WTC11 (cell line): ENCODE results near the gene SYNGR3. TPM values are rescaled to one million over a fixed set of nuclear protein-coding genes. Genes with fewer than 3 reads are reported as not detected.

Experiments used
- ATAC-seq: fragments of 200-7000 bp; cut with Tn5 transposase; 2 replicates; pipeline ENCODE4 v1.10.0; 2021; ENCODE audit warnings: mild to moderate bottlenecking, moderate library complexity
- CTCF ChIA-PET: fragments of 300-600 bp; sonication (Branson Sonifier 250); formaldehyde crosslinking; loops from one replicate; lab custom pipeline; 2021; ENCODE audit warnings: antibody characterized with exemption; lab: Charles Lee
- POLR2A ChIA-PET: fragments of 350-600 bp; sonication (Branson Sonifier 250); formaldehyde crosslinking; loops from one replicate; lab custom pipeline; 2021; ENCODE audit warnings: antibody characterized with exemption; lab: Charles Lee
- DNase-seq: peaks from one replicate; pipeline ENCODE4 v3.0.0; 2021; ENCODE audit warnings: low spot score
- H3K27ac Mint-ChIP-seq: 2 replicates; pipeline ENCODE4 v1.8.0; 2021; ENCODE audit warnings: mixed read lengths
- H3K27me3 Mint-ChIP-seq: 2 replicates; pipeline ENCODE4 v1.8.0; 2021; ENCODE audit warnings: low read depth, mild to moderate bottlenecking, moderate library complexity, mixed read lengths
- H3K36me3 Mint-ChIP-seq: 2 replicates; pipeline ENCODE4 v1.8.0; 2021; ENCODE audit warnings: mixed read lengths
- H3K4me1 Mint-ChIP-seq: 2 replicates; pipeline ENCODE4 v1.8.0; 2022; ENCODE audit warnings: mixed read lengths
- H3K4me3 Mint-ChIP-seq: 2 replicates; pipeline ENCODE4 v1.8.0; 2021; ENCODE audit warnings: mild to moderate bottlenecking, moderate library complexity, mixed read lengths
- H3K9me3 Mint-ChIP-seq: 2 replicates; pipeline ENCODE4 v1.8.0; 2021; ENCODE audit warnings: mixed read lengths
- CREB1 ChIP-seq: sonication (generic); formaldehyde crosslinking; IDR thresholded peaks from 2 replicates; pipeline ENCODE4 v1.8.0; 2023; ENCODE audit warnings: mild to moderate bottlenecking, missing genetic modification reagents
- CREM ChIP-seq: sonication (generic); formaldehyde crosslinking; IDR thresholded peaks from 2 replicates; pipeline ENCODE4 v1.8.1; 2022; ENCODE audit warnings: mild to moderate bottlenecking, missing genetic modification reagents, moderate library complexity
- EMX1 ChIP-seq: fragments of 250-450 bp; sonication (Bioruptor Pico); IDR thresholded peaks from 2 replicates; pipeline ENCODE4 v1.8.0; 2021; ENCODE audit warnings: mild to moderate bottlenecking
- GTF2I ChIP-seq: fragments of 250-450 bp; sonication (Bioruptor Pico); conservative IDR thresholded peaks from 2 replicates; pipeline ENCODE4 v1.4.0; 2021; ENCODE audit warnings: mild to moderate bottlenecking
- HMGXB4 ChIP-seq: sonication (generic); formaldehyde crosslinking; IDR thresholded peaks from 2 replicates; pipeline ENCODE4 v1.8.1; 2023; ENCODE audit warnings: mild to moderate bottlenecking, moderate library complexity, missing genetic modification reagents
- JAZF1 ChIP-seq: fragments of 250-450 bp; sonication (Bioruptor Pico); IDR thresholded peaks from 2 replicates; pipeline ENCODE4 v1.9.0; 2021; ENCODE audit warnings: moderate library complexity, mild to moderate bottlenecking, inconsistent platforms
- PRRX2 ChIP-seq: fragments of 250-450 bp; sonication (Bioruptor Pico); IDR thresholded peaks from 2 replicates; pipeline ENCODE4 v1.8.0; 2021; ENCODE audit warnings: mild to moderate bottlenecking
- RELA ChIP-seq: sonication (generic); formaldehyde crosslinking; IDR thresholded peaks from 2 replicates; pipeline ENCODE4 v1.8.1; 2022; ENCODE audit warnings: missing genetic modification reagents, mild to moderate bottlenecking, borderline replicate concordance
- SMAD3 ChIP-seq: sonication (generic); formaldehyde crosslinking; IDR thresholded peaks from 2 replicates; pipeline ENCODE4 v1.8.0; 2022; ENCODE audit warnings: missing genetic modification reagents, mild to moderate bottlenecking, borderline replicate concordance
- TP53 ChIP-seq: sonication (generic); formaldehyde crosslinking; IDR thresholded peaks from 2 replicates; pipeline ENCODE4 v1.8.1; 2023; ENCODE audit warnings: mild to moderate bottlenecking, missing genetic modification reagents
- ZBTB21 ChIP-seq: sonication (generic); formaldehyde crosslinking; IDR thresholded peaks from 2 replicates; pipeline ENCODE4 v1.8.1; 2023; ENCODE audit warnings: mild to moderate bottlenecking, missing genetic modification reagents, borderline replicate concordance
- ZNF396 ChIP-seq: fragments of 250-450 bp; sonication (Bioruptor Pico); IDR thresholded peaks from 2 replicates; pipeline ENCODE4 v1.8.0; 2021; ENCODE audit warnings: mild to moderate bottlenecking, moderate library complexity, borderline replicate concordance
- ZNF416 ChIP-seq: fragments of 250-450 bp; sonication (Bioruptor Pico); IDR thresholded peaks from 2 replicates; pipeline ENCODE4 v1.9.0; 2021; ENCODE audit warnings: mild to moderate bottlenecking, inconsistent platforms
- total RNA-seq: library from RNA; stranded (reverse); gene quantifications from 3 replicates; pipeline ENCODE4 v1.2.3, GENCODE V29; 2021
- TF ChIP-seq, protein P1 (sequence below): sonication (generic); formaldehyde crosslinking; IDR thresholded peaks from 2 replicates; pipeline ENCODE4 v1.8.0; 2022; ENCODE audit warnings: missing genetic modification reagents
- TF ChIP-seq, protein P2 (sequence below): sonication (generic); formaldehyde crosslinking; conservative IDR thresholded peaks from 2 replicates; pipeline ENCODE4 v1.8.1; 2022; ENCODE audit warnings: mild to moderate bottlenecking, missing genetic modification reagents
- TF ChIP-seq, protein P3 (sequence below): sonication (generic); formaldehyde crosslinking; IDR thresholded peaks from 2 replicates; pipeline ENCODE4 v1.8.0; 2022; ENCODE audit warnings: mild to moderate bottlenecking, missing genetic modification reagents
- TF ChIP-seq, protein P4 (sequence below): sonication (generic); formaldehyde crosslinking; conservative IDR thresholded peaks from 2 replicates; pipeline ENCODE4 v1.8.1; 2023; ENCODE audit warnings: mild to moderate bottlenecking, low read depth, missing genetic modification reagents, moderate library complexity
- TF ChIP-seq, protein P5 (sequence below): fragments of 250-450 bp; sonication (Bioruptor Pico); IDR thresholded peaks from 2 replicates; pipeline ENCODE4 v1.9.0; 2021; ENCODE audit warnings: mild to moderate bottlenecking, borderline replicate concordance
- TF ChIP-seq, protein P6 (sequence below): sonication (generic); formaldehyde crosslinking; IDR thresholded peaks from 2 replicates; pipeline ENCODE4 v1.8.1; 2022; ENCODE audit warnings: mild to moderate bottlenecking, missing genetic modification reagents, moderate library complexity, borderline replicate concordance

SYNGR3 gene
- total RNA-seq, 1 experiment from 2014 or later: 41.5 TPM

DNA sequence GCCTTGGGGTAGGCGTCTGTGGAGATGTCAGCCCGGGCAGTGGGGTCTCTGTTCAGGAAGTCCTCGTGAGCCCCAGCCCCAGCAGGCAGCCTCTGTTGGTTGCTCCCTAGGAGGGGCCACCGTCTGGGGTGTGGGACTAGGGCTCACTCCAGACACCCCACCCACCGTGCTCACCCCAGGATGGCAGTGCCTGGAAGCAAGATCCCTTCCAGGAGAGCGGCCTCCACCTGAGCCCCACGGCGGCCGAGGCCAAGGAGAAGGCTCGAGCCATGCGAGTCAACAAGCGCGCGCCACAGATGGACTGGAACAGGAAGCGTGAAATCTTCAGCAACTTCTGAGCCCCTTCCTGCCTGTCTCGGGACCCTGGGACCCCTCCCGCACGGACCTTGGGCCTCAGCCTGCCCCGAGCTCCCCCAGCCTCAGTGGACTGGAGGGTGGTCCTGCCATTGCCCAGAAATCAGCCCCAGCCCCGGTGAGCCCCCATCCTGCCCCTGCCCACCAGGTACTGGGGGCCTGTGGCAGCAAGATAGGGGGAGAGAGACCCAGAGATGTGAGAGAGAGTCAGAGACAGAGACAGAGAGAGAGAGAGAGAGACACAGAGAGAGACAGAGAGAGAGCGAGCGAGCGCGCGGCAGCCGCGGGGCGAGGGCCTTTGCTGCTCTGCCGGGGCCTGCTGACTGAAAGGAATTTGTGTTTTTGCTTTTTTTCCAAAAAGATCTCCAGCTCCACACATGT lies 48.0 kb downstream of the SYNGR3 start (continued):
- TF ChIP-seq, protein P1, sequence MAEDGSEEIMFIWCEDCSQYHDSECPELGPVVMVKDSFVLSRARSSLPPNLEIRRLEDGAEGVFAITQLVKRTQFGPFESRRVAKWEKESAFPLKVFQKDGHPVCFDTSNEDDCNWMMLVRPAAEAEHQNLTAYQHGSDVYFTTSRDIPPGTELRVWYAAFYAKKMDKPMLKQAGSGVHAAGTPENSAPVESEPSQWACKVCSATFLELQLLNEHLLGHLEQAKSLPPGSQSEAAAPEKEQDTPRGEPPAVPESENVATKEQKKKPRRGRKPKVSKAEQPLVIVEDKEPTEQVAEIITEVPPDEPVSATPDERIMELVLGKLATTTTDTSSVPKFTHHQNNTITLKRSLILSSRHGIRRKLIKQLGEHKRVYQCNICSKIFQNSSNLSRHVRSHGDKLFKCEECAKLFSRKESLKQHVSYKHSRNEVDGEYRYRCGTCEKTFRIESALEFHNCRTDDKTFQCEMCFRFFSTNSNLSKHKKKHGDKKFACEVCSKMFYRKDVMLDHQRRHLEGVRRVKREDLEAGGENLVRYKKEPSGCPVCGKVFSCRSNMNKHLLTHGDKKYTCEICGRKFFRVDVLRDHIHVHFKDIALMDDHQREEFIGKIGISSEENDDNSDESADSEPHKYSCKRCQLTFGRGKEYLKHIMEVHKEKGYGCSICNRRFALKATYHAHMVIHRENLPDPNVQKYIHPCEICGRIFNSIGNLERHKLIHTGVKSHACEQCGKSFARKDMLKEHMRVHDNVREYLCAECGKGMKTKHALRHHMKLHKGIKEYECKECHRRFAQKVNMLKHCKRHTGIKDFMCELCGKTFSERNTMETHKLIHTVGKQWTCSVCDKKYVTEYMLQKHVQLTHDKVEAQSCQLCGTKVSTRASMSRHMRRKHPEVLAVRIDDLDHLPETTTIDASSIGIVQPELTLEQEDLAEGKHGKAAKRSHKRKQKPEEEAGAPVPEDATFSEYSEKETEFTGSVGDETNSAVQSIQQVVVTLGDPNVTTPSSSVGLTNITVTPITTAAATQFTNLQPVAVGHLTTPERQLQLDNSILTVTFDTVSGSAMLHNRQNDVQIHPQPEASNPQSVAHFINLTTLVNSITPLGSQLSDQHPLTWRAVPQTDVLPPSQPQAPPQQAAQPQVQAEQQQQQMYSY (CRISPR knock-in tag): no peak
- TF ChIP-seq SMAD3 (CRISPR knock-in tag): no peak
- TF ChIP-seq, protein P2, sequence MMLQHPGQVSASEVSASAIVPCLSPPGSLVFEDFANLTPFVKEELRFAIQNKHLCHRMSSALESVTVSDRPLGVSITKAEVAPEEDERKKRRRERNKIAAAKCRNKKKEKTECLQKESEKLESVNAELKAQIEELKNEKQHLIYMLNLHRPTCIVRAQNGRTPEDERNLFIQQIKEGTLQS (CRISPR knock-in tag): no peak
- no peak for TF ChIP-seq TP53 (CRISPR knock-in tag)
- TF ChIP-seq HMGXB4 (CRISPR knock-in tag): no peak

GRCh38 chr16:2038382-2039231 lies 48.8 kb downstream of the SYNGR3 start:
- Mint-ChIP-seq H3K9me3 (no peaks in the 10 kb centered on the region), H3K27ac (no peak overlapping the region; the same call in 1 of the 2 replicates), H3K36me3 (no peaks in the 10 kb centered on the region; the same call in 1 of the 2 replicates), H3K4me3 (no peak overlapping the region), H3K27me3 (no peaks in the 10 kb centered on the region), H3K4me1 (no peaks in the 10 kb centered on the region)
- ChIA-PET POLR2A (no interaction called here), CTCF (interaction anchor here (0.9 to 3.0 kb wide), 3 partner anchors 15 to 35 kb away, joined by 3 to 11 read pairs (median 4); no protein-coding TSS in a partner anchor)
- ATAC-seq (no peak), DNase-seq (no peak)
- TF ChIP-seq PRRX2: no peak
- no peak for TF ChIP-seq ZBTB21 (CRISPR knock-in tag)
- TF ChIP-seq CREB1 (CRISPR knock-in tag): no peak
- TF ChIP-seq, protein P3, sequence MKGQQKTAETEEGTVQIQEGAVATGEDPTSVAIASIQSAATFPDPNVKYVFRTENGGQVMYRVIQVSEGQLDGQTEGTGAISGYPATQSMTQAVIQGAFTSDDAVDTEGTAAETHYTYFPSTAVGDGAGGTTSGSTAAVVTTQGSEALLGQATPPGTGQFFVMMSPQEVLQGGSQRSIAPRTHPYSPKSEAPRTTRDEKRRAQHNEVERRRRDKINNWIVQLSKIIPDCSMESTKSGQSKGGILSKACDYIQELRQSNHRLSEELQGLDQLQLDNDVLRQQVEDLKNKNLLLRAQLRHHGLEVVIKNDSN (CRISPR knock-in tag): no peak
- no peak for TF ChIP-seq EMX1 (CRISPR knock-in tag)
- TF ChIP-seq, protein P4, sequence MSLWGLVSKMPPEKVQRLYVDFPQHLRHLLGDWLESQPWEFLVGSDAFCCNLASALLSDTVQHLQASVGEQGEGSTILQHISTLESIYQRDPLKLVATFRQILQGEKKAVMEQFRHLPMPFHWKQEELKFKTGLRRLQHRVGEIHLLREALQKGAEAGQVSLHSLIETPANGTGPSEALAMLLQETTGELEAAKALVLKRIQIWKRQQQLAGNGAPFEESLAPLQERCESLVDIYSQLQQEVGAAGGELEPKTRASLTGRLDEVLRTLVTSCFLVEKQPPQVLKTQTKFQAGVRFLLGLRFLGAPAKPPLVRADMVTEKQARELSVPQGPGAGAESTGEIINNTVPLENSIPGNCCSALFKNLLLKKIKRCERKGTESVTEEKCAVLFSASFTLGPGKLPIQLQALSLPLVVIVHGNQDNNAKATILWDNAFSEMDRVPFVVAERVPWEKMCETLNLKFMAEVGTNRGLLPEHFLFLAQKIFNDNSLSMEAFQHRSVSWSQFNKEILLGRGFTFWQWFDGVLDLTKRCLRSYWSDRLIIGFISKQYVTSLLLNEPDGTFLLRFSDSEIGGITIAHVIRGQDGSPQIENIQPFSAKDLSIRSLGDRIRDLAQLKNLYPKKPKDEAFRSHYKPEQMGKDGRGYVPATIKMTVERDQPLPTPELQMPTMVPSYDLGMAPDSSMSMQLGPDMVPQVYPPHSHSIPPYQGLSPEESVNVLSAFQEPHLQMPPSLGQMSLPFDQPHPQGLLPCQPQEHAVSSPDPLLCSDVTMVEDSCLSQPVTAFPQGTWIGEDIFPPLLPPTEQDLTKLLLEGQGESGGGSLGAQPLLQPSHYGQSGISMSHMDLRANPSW: no peak
- no peak for TF ChIP-seq GTF2I (CRISPR knock-in tag)
- no peak for TF ChIP-seq CREM
- TF ChIP-seq, protein P5, sequence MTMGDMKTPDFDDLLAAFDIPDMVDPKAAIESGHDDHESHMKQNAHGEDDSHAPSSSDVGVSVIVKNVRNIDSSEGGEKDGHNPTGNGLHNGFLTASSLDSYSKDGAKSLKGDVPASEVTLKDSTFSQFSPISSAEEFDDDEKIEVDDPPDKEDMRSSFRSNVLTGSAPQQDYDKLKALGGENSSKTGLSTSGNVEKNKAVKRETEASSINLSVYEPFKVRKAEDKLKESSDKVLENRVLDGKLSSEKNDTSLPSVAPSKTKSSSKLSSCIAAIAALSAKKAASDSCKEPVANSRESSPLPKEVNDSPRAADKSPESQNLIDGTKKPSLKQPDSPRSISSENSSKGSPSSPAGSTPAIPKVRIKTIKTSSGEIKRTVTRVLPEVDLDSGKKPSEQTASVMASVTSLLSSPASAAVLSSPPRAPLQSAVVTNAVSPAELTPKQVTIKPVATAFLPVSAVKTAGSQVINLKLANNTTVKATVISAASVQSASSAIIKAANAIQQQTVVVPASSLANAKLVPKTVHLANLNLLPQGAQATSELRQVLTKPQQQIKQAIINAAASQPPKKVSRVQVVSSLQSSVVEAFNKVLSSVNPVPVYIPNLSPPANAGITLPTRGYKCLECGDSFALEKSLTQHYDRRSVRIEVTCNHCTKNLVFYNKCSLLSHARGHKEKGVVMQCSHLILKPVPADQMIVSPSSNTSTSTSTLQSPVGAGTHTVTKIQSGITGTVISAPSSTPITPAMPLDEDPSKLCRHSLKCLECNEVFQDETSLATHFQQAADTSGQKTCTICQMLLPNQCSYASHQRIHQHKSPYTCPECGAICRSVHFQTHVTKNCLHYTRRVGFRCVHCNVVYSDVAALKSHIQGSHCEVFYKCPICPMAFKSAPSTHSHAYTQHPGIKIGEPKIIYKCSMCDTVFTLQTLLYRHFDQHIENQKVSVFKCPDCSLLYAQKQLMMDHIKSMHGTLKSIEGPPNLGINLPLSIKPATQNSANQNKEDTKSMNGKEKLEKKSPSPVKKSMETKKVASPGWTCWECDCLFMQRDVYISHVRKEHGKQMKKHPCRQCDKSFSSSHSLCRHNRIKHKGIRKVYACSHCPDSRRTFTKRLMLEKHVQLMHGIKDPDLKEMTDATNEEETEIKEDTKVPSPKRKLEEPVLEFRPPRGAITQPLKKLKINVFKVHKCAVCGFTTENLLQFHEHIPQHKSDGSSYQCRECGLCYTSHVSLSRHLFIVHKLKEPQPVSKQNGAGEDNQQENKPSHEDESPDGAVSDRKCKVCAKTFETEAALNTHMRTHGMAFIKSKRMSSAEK: no peak
- no peak for TF ChIP-seq ZNF416 (CRISPR knock-in tag)
- no peak for TF ChIP-seq JAZF1
- no peak for TF ChIP-seq ZNF396 (CRISPR knock-in tag)
- TF ChIP-seq, protein P6, sequence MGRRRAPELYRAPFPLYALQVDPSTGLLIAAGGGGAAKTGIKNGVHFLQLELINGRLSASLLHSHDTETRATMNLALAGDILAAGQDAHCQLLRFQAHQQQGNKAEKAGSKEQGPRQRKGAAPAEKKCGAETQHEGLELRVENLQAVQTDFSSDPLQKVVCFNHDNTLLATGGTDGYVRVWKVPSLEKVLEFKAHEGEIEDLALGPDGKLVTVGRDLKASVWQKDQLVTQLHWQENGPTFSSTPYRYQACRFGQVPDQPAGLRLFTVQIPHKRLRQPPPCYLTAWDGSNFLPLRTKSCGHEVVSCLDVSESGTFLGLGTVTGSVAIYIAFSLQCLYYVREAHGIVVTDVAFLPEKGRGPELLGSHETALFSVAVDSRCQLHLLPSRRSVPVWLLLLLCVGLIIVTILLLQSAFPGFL (CRISPR knock-in tag): no peak
- TF ChIP-seq RELA: no peak
